Erythroblast (primary cell): Measurements from ENCODE around the gene GADD45GIP1.

Experiments
- GATA1 ChIP-seq: IDR thresholded peaks from 2 replicates; pipeline ENCODE4 v1.6.1; 2011; ENCODE audit warnings: low read depth, mild to moderate bottlenecking, control low read depth, low read length, moderate library complexity
- POLR2A ChIP-seq: IDR thresholded peaks from 2 replicates; pipeline ENCODE4 v1.6.1; 2011; ENCODE audit warnings: mild to moderate bottlenecking, low read length

DNA sequence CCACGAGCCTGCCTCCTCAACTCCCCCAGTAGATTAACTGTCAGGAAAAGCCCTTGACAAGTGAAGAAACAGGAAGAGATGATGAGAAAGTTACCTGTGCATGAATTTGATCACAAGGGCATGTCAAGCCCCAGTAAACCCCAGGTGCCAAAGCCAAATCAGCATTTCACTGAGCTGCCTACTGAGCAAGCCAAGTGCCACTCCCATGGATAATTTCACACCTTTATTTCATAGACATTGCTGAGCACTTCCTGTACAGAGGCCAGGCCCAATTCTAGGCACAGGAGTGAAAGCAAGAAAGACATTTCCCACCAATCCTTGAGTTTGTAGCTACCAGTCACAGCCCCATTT, 2.4 kb downstream of the GADD45GIP1 start:
- no peak for TF ChIP-seq POLR2A
- TF ChIP-seq GATA1, result no peak
